Measurements from ENCODE around the gene CLCN5.

DNA sequence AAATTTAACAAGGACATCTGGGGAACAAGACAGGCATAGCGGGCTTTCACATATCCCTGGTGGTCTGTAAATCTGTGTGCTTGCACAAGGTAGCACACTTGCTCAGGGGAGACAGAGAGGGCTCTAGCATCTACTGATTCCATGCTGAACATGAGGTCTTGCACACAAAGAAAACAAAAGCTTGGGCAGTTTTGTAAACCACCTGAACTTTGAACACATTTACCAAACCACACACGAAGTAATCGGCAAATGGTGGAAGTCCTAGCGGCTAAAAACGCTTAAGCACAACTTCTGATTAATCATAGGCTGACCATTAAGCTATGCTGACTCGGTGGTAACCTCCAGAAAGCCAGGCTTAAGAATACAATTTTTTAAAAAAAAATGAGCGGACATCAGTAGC lies 225.6 kb downstream of the CLCN5 start:
- TF ChIP-seq, protein P1, sequence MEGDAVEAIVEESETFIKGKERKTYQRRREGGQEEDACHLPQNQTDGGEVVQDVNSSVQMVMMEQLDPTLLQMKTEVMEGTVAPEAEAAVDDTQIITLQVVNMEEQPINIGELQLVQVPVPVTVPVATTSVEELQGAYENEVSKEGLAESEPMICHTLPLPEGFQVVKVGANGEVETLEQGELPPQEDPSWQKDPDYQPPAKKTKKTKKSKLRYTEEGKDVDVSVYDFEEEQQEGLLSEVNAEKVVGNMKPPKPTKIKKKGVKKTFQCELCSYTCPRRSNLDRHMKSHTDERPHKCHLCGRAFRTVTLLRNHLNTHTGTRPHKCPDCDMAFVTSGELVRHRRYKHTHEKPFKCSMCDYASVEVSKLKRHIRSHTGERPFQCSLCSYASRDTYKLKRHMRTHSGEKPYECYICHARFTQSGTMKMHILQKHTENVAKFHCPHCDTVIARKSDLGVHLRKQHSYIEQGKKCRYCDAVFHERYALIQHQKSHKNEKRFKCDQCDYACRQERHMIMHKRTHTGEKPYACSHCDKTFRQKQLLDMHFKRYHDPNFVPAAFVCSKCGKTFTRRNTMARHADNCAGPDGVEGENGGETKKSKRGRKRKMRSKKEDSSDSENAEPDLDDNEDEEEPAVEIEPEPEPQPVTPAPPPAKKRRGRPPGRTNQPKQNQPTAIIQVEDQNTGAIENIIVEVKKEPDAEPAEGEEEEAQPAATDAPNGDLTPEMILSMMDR (IDR thresholded peaks at IDR 0.05; ENCODE audit: low read depth, low read length): no peak
- TF ChIP-seq POLR2A (IDR thresholded peaks at IDR 0.05; ENCODE audit: extremely low read depth, insufficient read length): no peak

Measured in NB4 (cell line).